WI38 (cell line): ENCODE measurements around the gene SLC24A3.

Experiments
- H3K4me3 ChIP-seq: 2 replicates; pipeline ENCODE4 v1.5.1; 2011; ENCODE audit warnings: low read depth, mild to moderate bottlenecking, control low read depth, low read length
- TF ChIP-seq, protein P1 (sequence below): IDR thresholded peaks from 2 replicates; pipeline ENCODE4 v1.5.1; 2012; ENCODE audit warnings: low read depth, mild to moderate bottlenecking, control low read depth, low read length

Gene SLC24A3

DNA sequence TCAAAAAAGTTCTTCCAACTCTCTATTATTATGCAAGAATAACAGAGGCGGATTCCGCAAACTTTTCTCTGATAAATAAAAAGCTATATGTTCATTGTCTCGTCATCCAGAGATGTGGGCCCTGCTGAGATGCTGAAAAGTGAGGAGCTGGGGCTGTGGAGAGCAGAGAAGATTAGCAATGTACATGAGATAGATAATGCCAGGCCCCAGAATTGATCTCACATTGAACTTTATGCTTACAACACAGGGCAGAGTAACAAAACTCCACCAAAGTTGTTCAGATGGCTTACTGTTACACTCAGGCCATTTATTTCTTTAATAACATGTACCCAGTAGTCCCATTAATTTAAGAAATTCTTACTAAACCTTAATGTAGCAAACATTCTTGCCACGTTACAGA, 512.9 kb downstream of the SLC24A3 start:
- TF ChIP-seq, protein P1, sequence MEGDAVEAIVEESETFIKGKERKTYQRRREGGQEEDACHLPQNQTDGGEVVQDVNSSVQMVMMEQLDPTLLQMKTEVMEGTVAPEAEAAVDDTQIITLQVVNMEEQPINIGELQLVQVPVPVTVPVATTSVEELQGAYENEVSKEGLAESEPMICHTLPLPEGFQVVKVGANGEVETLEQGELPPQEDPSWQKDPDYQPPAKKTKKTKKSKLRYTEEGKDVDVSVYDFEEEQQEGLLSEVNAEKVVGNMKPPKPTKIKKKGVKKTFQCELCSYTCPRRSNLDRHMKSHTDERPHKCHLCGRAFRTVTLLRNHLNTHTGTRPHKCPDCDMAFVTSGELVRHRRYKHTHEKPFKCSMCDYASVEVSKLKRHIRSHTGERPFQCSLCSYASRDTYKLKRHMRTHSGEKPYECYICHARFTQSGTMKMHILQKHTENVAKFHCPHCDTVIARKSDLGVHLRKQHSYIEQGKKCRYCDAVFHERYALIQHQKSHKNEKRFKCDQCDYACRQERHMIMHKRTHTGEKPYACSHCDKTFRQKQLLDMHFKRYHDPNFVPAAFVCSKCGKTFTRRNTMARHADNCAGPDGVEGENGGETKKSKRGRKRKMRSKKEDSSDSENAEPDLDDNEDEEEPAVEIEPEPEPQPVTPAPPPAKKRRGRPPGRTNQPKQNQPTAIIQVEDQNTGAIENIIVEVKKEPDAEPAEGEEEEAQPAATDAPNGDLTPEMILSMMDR = no peak
- H3K4me3 ChIP-seq = no peak overlapping the region

GRCh38 chr20:19725814-19726525, 513.5 kb downstream of the SLC24A3 start:
- H3K4me3 ChIP-seq = no peak overlapping the region
- TF ChIP-seq, protein P1 = no peak

- H3K4me3 ChIP-seq = no peak overlapping the region
- TF ChIP-seq, protein P1 = no peak
Observed at GRCh38 chr20:19727251-19727847, 514.9 kb downstream of the SLC24A3 start.

GRCh38 chr20:19729672-19730071, 517.2 kb downstream of the SLC24A3 start:
- H3K4me3 ChIP-seq = no peak overlapping the region
- TF ChIP-seq, protein P1 = no peak

GRCh38 chr20:19730706-19731105, 518.3 kb downstream of the SLC24A3 start:
- TF ChIP-seq, protein P1 = no peak
- no peak overlapping the region for H3K4me3 ChIP-seq

GRCh38 chr20:19734811-19735210, 522.4 kb downstream of the SLC24A3 start:
- TF ChIP-seq, protein P1 = no peak
- no peak overlapping the region for H3K4me3 ChIP-seq

- TF ChIP-seq, protein P1 = no peak
- H3K4me3 ChIP-seq = no peak overlapping the region
Observed at GRCh38 chr20:19735446-19735845, 523.0 kb downstream of the SLC24A3 start.
